GM18868 (cell line): Measurements from ENCODE around the gene HOXA11.

ENCODE experiments used
- ATAC-seq: cut with Tn5 transposase; IDR thresholded peaks from one replicate; pipeline ENCODE4 v1.9.1; 2021; ENCODE audit warnings: mild to moderate bottlenecking, moderate library complexity; ENCODE audit not compliant: unreplicated experiment

HOXA11 gene

GRCh38 chr7:27171325-27171636, 13.8 kb downstream of the HOXA11 start:
- no peak for ATAC-seq

- no peak for ATAC-seq
Measured at GRCh38 chr7:27170426-27171324, 14.4 kb downstream of the HOXA11 start.

GRCh38 chr7:27169658-27170425, 15.2 kb downstream of the HOXA11 start:
- no peak for ATAC-seq

- no peak for ATAC-seq
Measured at GRCh38 chr7:27168265-27168947, 16.6 kb downstream of the HOXA11 start.

- ATAC-seq, result no peak
Measured at GRCh38 chr7:27167916-27168264, 17.1 kb downstream of the HOXA11 start.

- no peak for ATAC-seq
Measured at GRCh38 chr7:27166531-27167505, 18.2 kb downstream of the HOXA11 start.

GRCh38 chr7:27165996-27166530, 19.0 kb downstream of the HOXA11 start:
- ATAC-seq, result no peak

- ATAC-seq, result no peak
Measured at GRCh38 chr7:27165089-27165995, 19.7 kb downstream of the HOXA11 start, which contains the start of gene HOXA9. HOXA9 (minus strand) TSS chr7:27165537; CDS start chr7:27165457, 80 bp downstream.

- ATAC-seq, result no peak
Measured at GRCh38 chr7:27164367-27165088, 20.5 kb downstream of the HOXA11 start.

GRCh38 chr7:27164045-27164366, 21.0 kb downstream of the HOXA11 start:
- no peak for ATAC-seq

- ATAC-seq, result no peak
Measured at GRCh38 chr7:27163288-27164044, 21.6 kb downstream of the HOXA11 start.

GRCh38 chr7:27162561-27163287, 22.3 kb downstream of the HOXA11 start:
- ATAC-seq, result no peak

- no peak for ATAC-seq
Measured at GRCh38 chr7:27161721-27162560, 23.1 kb downstream of the HOXA11 start.

- no peak for ATAC-seq
Measured at GRCh38 chr7:27161214-27161720, 23.8 kb downstream of the HOXA11 start.

GRCh38 chr7:27160546-27161213, 24.4 kb downstream of the HOXA11 start:
- ATAC-seq, result peak; percentile 53

- peak; percentile 3 for ATAC-seq
Measured at GRCh38 chr7:27160145-27160545, 24.9 kb downstream of the HOXA11 start.
